Trophoblast cell (in vitro differentiated cells and primary cell): ENCODE measurements around the gene SPDYC. TPM values are rescaled to one million over a fixed set of nuclear protein-coding genes. Genes with fewer than 3 reads are reported as not detected.
A peak's percentile ranks its signal among the peaks of the same experiment; 100 is the strongest.

ENCODE experiments used
- DNase-seq, 2 donors: peaks; one replicate each; pipeline ENCODE4 v3.0.0-alpha.2; 2016
- H2AFZ ChIP-seq: 2 replicates; pipeline ENCODE4 v1.6.1; 2013; ENCODE audit warnings: low read length, moderate library complexity, mild to moderate bottlenecking; ENCODE audit not compliant: insufficient read depth, poor library complexity
- H2AK5ac ChIP-seq: 2 replicates; pipeline ENCODE4 v1.6.1; 2013; ENCODE audit warnings: mild to moderate bottlenecking, low read length
- H2BK120ac ChIP-seq: 2 replicates; pipeline ENCODE4 v1.6.1; 2013; ENCODE audit warnings: low read length, mild to moderate bottlenecking, moderate library complexity; ENCODE audit not compliant: insufficient read depth, poor library complexity
- H2BK12ac ChIP-seq: 2 replicates; pipeline ENCODE4 v1.6.1; 2013; ENCODE audit warnings: mild to moderate bottlenecking, low read length, moderate library complexity
- H2BK5ac ChIP-seq: 2 replicates; pipeline ENCODE4 v1.6.1; 2013; ENCODE audit warnings: low read length, low read depth, moderate library complexity, mild to moderate bottlenecking; ENCODE audit not compliant: poor library complexity
- H3K14ac ChIP-seq: 2 replicates; pipeline ENCODE4 v1.6.1; 2013; ENCODE audit warnings: mild to moderate bottlenecking, low read length
- H3K18ac ChIP-seq: 2 replicates; pipeline ENCODE4 v1.6.1; 2013; ENCODE audit warnings: mild to moderate bottlenecking, low read length
- H3K23ac ChIP-seq: 2 replicates; pipeline ENCODE4 v1.6.1; 2013; ENCODE audit warnings: low read length
- H3K27ac ChIP-seq: 2 replicates; pipeline ENCODE4 v1.5.1; 2013; ENCODE audit warnings: low read depth, mild to moderate bottlenecking, inconsistent platforms, low read length, moderate library complexity
- H3K27me3 ChIP-seq: 2 replicates; pipeline ENCODE4 v1.6.1; 2013; ENCODE audit warnings: inconsistent platforms, mild to moderate bottlenecking, low read length, moderate library complexity; ENCODE audit not compliant: insufficient read depth
- H3K36me3 ChIP-seq, 2 experiments: 1 replicate in 1 of 2; 2 replicates in 1 of 2; pipeline ENCODE4 v1.6.1; 2013; ENCODE audit warnings: low read length in 2 of 2, mild to moderate bottlenecking in 2 of 2, moderate library complexity in 1 of 2; ENCODE audit not compliant: insufficient read depth in 2 of 2, control insufficient read depth in 1 of 2
- H3K4ac ChIP-seq: 2 replicates; pipeline ENCODE4 v1.6.1; 2013; ENCODE audit warnings: low read depth, mild to moderate bottlenecking, low read length, moderate library complexity
- H3K4me1 ChIP-seq, 2 experiments: 1 replicate in 1 of 2; 2 replicates in 1 of 2; pipeline ENCODE4 v1.6.1; 2013; ENCODE audit warnings: low read length in 2 of 2, mild to moderate bottlenecking in 2 of 2, moderate library complexity in 1 of 2; ENCODE audit not compliant: insufficient read depth in 2 of 2, control insufficient read depth in 1 of 2
- H3K4me2 ChIP-seq: 2 replicates; pipeline ENCODE4 v1.6.1; 2013; ENCODE audit warnings: inconsistent platforms, mild to moderate bottlenecking, low read length, moderate library complexity
- H3K4me3 ChIP-seq: 2 replicates; pipeline ENCODE4 v1.5.1; 2013; ENCODE audit warnings: mild to moderate bottlenecking, low read depth, low read length, inconsistent platforms
- H3K79me1 ChIP-seq: one replicate; pipeline ENCODE4 v1.6.1; 2013; ENCODE audit warnings: low read length
- H3K79me2 ChIP-seq: 2 replicates; pipeline ENCODE4 v1.6.1; 2013; ENCODE audit warnings: low read length, mild to moderate bottlenecking; ENCODE audit not compliant: control insufficient read depth, insufficient read depth, poor library complexity
- H3K9ac ChIP-seq: 2 replicates; pipeline ENCODE4 v1.6.1; 2013; ENCODE audit warnings: mild to moderate bottlenecking, low read length
- H3K9me3 ChIP-seq: 2 replicates; pipeline ENCODE4 v1.6.1; 2013; ENCODE audit warnings: low read depth, mild to moderate bottlenecking, control low read depth, inconsistent platforms, low read length; ENCODE audit not compliant: insufficient read depth
- H4K12ac ChIP-seq: 2 replicates; pipeline ENCODE4 v1.6.1; 2013; ENCODE audit warnings: low read depth, mild to moderate bottlenecking, low read length, moderate library complexity
- H4K8ac ChIP-seq: 2 replicates; pipeline ENCODE4 v1.6.1; 2013; ENCODE audit warnings: low read depth, mild to moderate bottlenecking, low read length, moderate library complexity
- H4K91ac ChIP-seq: one replicate; pipeline ENCODE4 v1.6.1; 2013; ENCODE audit warnings: low read depth, mild to moderate bottlenecking, low read length, moderate library complexity
- WGBS: extraction: QIAGEN DNeasy Blood & Tissue Kit; methylation state at CpG from one replicate; pipeline ENCODE4 v1.1.7; 2013; ENCODE audit warnings: missing lambda C conversion rate; ENCODE audit not compliant: insufficient read length, insufficient coverage; ENCODE audit errors: extremely low coverage; 5-methylcytosine and 5-hydroxymethylcytosine counted together
- polyA plus RNA-seq: library from polyadenylated mRNA; stranded (reverse); fragments of 200-250 nt; gene quantifications from 2 replicates; pipeline ENCODE4 v1.2.3, GENCODE V29; 2013

The SPDYC gene
- polyA plus RNA-seq: 3.9 TPM in 2 replicates

GRCh38 chr11:65170058-65170534 lies at the start of gene SPDYC:
Gene SPDYC (plus strand): TSS chr11:65170233. CDS start chr11:65171358, 1,125 bp downstream.
- peak; percentile 62 to 83 for DNase-seq
- H3K18ac ChIP-seq: no peak within 1 kb of the TSS
- H2BK12ac ChIP-seq: peak within 1 kb of the TSS; percentile 5
- H3K9me3 ChIP-seq: peaks cover 2% of the 10 kb centered on the region
- no peak within 1 kb of the TSS for H2BK120ac ChIP-seq
- H3K14ac ChIP-seq: peak within 1 kb of the TSS; percentile 18
- peak within 1 kb of the TSS; percentile 24 for H3K27ac ChIP-seq
- peak within 1 kb of the TSS; percentile 64 for H4K8ac ChIP-seq
- no peak within 1 kb of the TSS for H3K9ac ChIP-seq
- peak within 1 kb of the TSS; percentile 69 for H2AFZ ChIP-seq
- no peaks in the 10 kb centered on the region for H3K27me3 ChIP-seq
- H3K79me1 ChIP-seq: peaks cover 9% of the 10 kb centered on the region
- H3K4me3 ChIP-seq: no peak within 1 kb of the TSS
- no peaks in the 10 kb centered on the region for H3K36me3 ChIP-seq
- H2AK5ac ChIP-seq: no peak within 1 kb of the TSS
- H3K4me2 ChIP-seq: no peak within 1 kb of the TSS
- H4K12ac ChIP-seq: peak within 1 kb of the TSS; percentile 14
- no peak within 1 kb of the TSS for H3K23ac ChIP-seq
- no peak within 1 kb of the TSS for H2BK5ac ChIP-seq
- H4K91ac ChIP-seq: peak within 1 kb of the TSS; percentile 23
- peaks cover 9 to 14% of the 10 kb centered on the region in 2 experiments for H3K4me1 ChIP-seq
- H3K4ac ChIP-seq: no peak within 1 kb of the TSS
- no CpG with 5 or more reads among the region's 21 CpGs for WGBS
- no peaks in the 10 kb centered on the region for H3K79me2 ChIP-seq

- Histone ChIP-seq H4K12ac (peak overlapping the region; percentile 50), H3K36me3 (peaks cover 40 to 50% of the 10 kb centered on the region in 2 experiments), H3K4ac (no peak overlapping the region), H3K9ac (no peak overlapping the region), H3K4me3 (no peak overlapping the region), H2BK120ac (no peak overlapping the region), H3K23ac (no peak overlapping the region), H4K91ac (no peak overlapping the region), H3K27ac (no peak overlapping the region), H2BK12ac (no peak overlapping the region), H2AFZ (no peak overlapping the region), H3K18ac (no peak overlapping the region), H3K14ac (no peak overlapping the region), H4K8ac (no peak overlapping the region), H2AK5ac (no peak overlapping the region), H2BK5ac (no peak overlapping the region), H3K9me3 (no peaks in the 10 kb centered on the region), H3K4me1 (peaks cover 8 to 13% of the 10 kb centered on the region in 2 experiments), H3K79me2 (peaks cover 21% of the 10 kb centered on the region), H3K27me3 (no peaks in the 10 kb centered on the region), H3K79me1 (peaks cover 15% of the 10 kb centered on the region), H3K4me2 (peak overlapping the region; percentile 74)
- WGBS: no CpG with 5 or more reads among the region's 3 CpGs
- DNase-seq: no peak
Observed at GRCh38 chr11:65120831-65121230, 49.2 kb upstream of the SPDYC start.

GRCh38 chr11:65121447-65121864 lies 48.6 kb upstream of the SPDYC start:
- Histone ChIP-seq H2BK12ac (no peak overlapping the region), H4K91ac (peak overlapping the region; percentile 65), H2BK5ac (no peak overlapping the region), H2BK120ac (peak overlapping the region; percentile 27), H3K4me1 (peaks cover 4 to 9% of the 10 kb centered on the region in 2 experiments), H3K36me3 (peaks cover 40 to 50% of the 10 kb centered on the region in 2 experiments), H4K12ac (peak overlapping the region; percentile 33), H3K79me1 (peaks cover 15% of the 10 kb centered on the region), H3K4me3 (peak overlapping the region; percentile 85), H3K9ac (peak overlapping the region; percentile 90), H3K4ac (peak overlapping the region; percentile 85), H4K8ac (peak overlapping the region; percentile 75), H2AFZ (peak overlapping the region; percentile 0), H3K23ac (no peak overlapping the region), H3K27me3 (no peaks in the 10 kb centered on the region), H3K79me2 (peaks cover 21% of the 10 kb centered on the region), H3K4me2 (peak overlapping the region; percentile 74), H3K18ac (peak overlapping the region; percentile 4), H2AK5ac (peak overlapping the region; percentile 5), H3K27ac (no peak overlapping the region), H3K9me3 (no peaks in the 10 kb centered on the region), H3K14ac (peak overlapping the region; percentile 4)
- peak in 1 of 2 donors; percentile 18 for DNase-seq
- WGBS: no CpG with 5 or more reads among the region's 22 CpGs

- no peaks in the 10 kb centered on the region for H3K27me3 ChIP-seq
- H3K4me3 ChIP-seq: peak within 1 kb of the TSS; percentile 85
- peak within 1 kb of the TSS; percentile 90 for H3K9ac ChIP-seq
- H3K14ac ChIP-seq: peak within 1 kb of the TSS; percentile 84
- peak within 1 kb of the TSS; percentile 65 for H2BK5ac ChIP-seq
- peak within 1 kb of the TSS; percentile 71 for H3K18ac ChIP-seq
- H2AFZ ChIP-seq: peak within 1 kb of the TSS; percentile 56
- H3K36me3 ChIP-seq: peaks cover 46 to 56% of the 10 kb centered on the region in 2 experiments
- H3K4ac ChIP-seq: peak within 1 kb of the TSS; percentile 85
- no peaks in the 10 kb centered on the region for H3K9me3 ChIP-seq
- H3K4me1 ChIP-seq: peaks cover 0 to 5% of the 10 kb centered on the region in 2 experiments
- peak within 1 kb of the TSS; percentile 53 for H2BK120ac ChIP-seq
- peak within 1 kb of the TSS; percentile 80 for H3K27ac ChIP-seq
- WGBS: no CpG with 5 or more reads among the region's 64 CpGs
- H3K23ac ChIP-seq: no peak within 1 kb of the TSS
- H3K79me2 ChIP-seq: peaks cover 15% of the 10 kb centered on the region
- no peak within 1 kb of the TSS for H2BK12ac ChIP-seq
- H2AK5ac ChIP-seq: peak within 1 kb of the TSS; percentile 85
- H4K12ac ChIP-seq: peak within 1 kb of the TSS; percentile 72
- H3K79me1 ChIP-seq: peaks cover 12% of the 10 kb centered on the region
- H4K91ac ChIP-seq: peak within 1 kb of the TSS; percentile 91
- H3K4me2 ChIP-seq: peak within 1 kb of the TSS; percentile 74
- H4K8ac ChIP-seq: peak within 1 kb of the TSS; percentile 78
- peak; percentile 99 for DNase-seq
Observed at GRCh38 chr11:65121865-65122696, 48.0 kb upstream of the SPDYC start, which contains the start of the genes FAU and MRPL49. Gene FAU (minus strand): TSS chr11:65122134. CDS start chr11:65121813, 321 bp downstream. Gene MRPL49 (plus strand): TSS chr11:65122321. CDS start chr11:65122347, 26 bp downstream.
